GM18867 (cell line): ENCODE measurements around the gene LEF1.
"Not testable (repeated sequence)": the region's sequence is repeated elsewhere in the genome, so short reads cannot be mapped to it uniquely, and the experiment has no call there.

ENCODE experiments used
- ATAC-seq: cut with Tn5 transposase; IDR thresholded peaks from one replicate; pipeline ENCODE4 v1.9.1; 2021; ENCODE audit warnings: mild to moderate bottlenecking, moderate library complexity; ENCODE audit not compliant: unreplicated experiment

LEF1 gene

DNA sequence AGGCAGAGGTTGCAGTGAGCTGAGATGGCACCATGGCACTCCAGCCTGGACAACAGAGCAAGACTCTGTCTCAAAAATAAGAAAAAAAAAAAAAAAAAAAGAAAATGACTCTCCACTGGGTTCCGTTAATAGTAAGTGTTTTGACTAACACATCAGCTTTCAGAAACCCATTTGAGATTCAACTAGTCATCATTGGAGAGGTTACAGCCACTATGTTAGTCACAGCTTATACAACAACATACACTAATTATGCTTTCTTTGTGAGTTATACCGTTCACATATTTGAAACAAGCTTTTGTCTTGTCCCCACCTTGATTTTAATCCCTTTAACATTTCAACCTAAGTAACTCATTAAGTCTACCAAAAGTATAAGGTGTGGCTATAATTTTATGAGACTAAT is 130.8 kb downstream of the LEF1 start:
- ATAC-seq = no peak

GRCh38 chr4:108036213-108036612 is 132.5 kb downstream of the LEF1 start:
- peak; percentile 82 for ATAC-seq

DNA sequence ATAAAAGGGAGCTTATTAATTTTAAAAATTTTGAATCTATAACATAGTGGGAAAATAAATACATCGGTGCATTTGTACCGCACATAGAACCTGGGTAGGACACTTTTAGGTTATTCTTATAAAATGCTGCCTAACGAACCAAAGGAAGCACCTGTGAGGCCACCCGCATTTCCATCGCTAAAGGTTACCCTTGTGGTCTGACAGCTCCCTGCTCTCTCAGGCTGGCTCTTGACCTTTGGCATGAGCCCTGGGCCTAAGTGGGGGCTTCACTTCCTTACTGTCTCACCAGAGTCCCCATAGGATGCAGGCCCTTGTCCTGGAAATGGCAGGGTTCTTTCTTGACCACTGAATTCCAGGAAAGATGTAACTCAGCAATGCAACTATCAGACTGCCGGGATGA is 133.0 kb downstream of the LEF1 start:
- no peak for ATAC-seq

GRCh38 chr4:108034565-108034964 is 134.2 kb downstream of the LEF1 start:
- no peak for ATAC-seq

DNA sequence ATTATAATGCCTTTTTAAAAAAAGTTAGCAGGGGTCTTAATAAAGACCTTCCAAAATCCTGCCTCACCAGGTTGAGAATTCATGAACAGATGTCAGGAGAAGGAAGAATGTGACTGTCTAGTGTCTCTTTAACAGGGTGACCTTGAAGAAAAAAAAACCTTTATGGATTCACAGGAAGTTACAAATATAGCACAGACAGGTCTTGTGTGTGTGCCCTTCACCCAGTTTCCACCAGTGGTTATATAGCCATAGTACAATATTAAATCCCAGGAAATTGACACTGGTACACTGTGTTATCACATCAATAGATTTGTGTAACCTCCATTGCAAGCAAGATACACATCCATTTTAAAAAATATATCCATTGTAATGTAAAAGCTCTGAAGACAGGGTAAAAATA is 135.4 kb downstream of the LEF1 start:
- no peak for ATAC-seq

- ATAC-seq = no peak
These were observed 137.2 kb downstream of the LEF1 start for GRCh38 chr4:108031427-108032083.

GRCh38 chr4:108030332-108030731 is 138.4 kb downstream of the LEF1 start:
- peak; percentile 95 for ATAC-seq

- ATAC-seq = no peak
These were observed 139.0 kb downstream of the LEF1 start for GRCh38 chr4:108029731-108030130.

DNA sequence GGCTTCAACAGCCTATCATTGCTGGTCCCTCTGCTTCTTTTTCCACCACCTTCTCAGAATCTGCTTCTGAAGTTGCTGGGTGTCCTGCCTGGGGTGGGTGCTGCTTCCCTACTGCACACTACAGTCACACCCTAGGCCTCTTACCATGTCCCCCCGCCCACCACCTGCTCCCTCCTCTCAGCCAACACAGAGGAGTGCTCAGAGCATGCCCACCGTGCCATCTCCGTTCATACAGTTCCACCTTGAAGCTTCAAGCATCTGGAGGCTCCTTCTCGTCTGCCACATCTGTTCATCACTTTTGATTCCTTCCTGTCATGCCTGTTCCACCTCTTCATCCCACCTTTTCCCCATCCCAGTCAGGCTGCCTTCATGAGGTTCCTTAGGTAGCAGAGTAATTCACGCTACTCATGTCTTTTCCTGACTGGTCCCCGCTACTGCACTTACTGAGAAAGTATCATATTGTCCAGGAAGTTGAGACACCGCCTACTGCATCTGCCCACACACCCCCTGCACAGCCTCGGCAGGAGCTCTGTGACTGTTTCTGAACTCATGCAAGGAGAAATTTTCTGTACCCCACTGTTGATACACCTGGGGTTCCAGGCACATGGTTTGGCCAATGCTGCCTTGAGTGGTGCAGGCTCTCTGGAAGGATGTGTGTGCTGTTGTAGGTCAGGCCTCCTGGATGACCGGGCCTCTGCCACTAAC is 139.6 kb downstream of the LEF1 start:
- ATAC-seq = no peak

DNA sequence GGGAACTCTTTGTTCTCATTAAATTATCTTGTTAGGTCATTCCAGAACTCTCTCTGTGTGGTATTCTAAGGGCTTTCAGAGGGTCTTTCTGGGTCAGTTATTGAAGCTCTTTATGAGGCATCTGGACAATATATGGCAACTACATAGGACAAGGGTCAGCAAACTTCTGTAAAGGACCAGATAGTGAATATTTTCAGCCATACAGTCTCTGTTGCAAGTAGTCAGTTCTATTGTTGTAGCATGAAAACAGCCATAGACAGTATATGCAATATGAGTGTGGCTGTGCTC is 143.9 kb downstream of the LEF1 start:
- no peak for ATAC-seq

GRCh38 chr4:108024085-108024877 is 144.5 kb downstream of the LEF1 start:
- no peak for ATAC-seq

DNA sequence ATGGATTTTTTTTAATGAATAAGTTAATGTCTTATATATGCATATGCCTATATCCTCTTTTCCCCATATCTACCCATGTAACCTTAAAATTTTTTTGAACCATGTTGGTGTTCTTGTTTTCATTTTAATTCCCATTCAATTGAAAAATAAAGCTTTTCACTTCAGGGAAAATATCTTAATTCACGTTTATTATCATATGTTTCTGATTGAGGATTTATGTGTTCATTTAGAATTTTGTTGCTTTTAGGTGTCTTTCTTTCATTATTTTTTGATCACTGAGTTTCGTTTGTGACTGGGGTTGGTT is 149.9 kb downstream of the LEF1 start:
- ATAC-seq = no peak

- peak; percentile 78 for ATAC-seq
These were observed 150.5 kb downstream of the LEF1 start for GRCh38 chr4:108018040-108018883.

DNA sequence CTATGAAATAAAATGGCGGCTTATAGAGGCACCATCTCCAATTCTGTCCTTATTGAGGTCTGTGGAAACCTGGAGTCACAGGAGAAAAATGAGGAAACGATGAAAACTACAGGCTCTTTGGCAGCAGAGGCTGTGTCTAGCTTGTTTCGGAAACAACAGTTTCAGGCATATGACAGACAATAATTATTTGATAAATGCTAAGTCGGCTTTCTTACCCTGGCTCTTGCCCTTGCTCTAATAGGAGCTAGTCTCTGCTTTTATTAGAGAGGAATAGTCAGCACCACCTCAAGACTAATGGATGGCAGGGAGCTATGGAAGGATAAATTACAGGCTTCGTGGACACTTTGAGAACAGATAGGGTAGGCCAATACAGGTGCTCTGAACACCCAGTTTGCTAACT is 154.8 kb downstream of the LEF1 start:
- no peak for ATAC-seq

- no peak for ATAC-seq
These were observed 155.4 kb downstream of the LEF1 start for GRCh38 chr4:108013327-108013726.

DNA sequence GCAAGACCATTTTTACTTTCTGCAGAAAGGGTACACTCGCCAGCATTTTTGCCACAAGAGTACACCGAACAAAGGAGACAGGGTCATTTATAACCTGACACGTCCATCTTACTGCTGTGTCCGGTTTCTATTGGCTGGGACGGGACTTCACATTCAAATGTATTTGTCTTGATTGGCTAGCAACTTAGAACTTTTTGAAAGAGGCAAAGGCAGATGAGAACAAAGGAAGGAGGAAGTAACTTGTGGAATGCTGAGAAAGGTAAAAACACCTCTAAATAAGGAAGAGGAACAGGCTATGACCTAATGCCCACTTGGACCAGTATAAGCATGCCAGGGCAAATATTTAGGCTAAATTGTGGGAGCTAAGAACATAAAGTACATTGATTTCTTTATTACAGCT is 156.3 kb downstream of the LEF1 start:
- ATAC-seq = not testable (repeated sequence)

DNA sequence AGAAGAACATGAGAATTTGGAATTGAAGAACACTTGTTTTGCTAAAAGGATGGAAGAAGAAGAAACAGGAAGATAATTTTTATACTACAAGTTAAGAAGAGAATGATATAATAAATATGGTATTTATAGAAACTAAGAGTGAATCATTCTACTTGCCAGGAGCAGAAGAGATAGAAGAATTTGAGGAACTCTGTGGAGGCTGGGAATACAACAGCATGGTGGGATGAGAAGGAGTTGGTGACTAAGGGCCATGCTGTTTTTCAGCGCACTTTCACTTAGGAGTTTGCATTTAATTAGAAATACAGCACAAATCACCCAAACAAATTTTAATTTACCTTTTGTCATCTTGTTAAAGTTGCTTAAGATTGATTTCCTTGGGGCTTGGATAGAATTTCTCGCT is 158.6 kb downstream of the LEF1 start:
- no peak for ATAC-seq

GRCh38 chr4:108008721-108009120 is 160.0 kb downstream of the LEF1 start:
- no peak for ATAC-seq

DNA sequence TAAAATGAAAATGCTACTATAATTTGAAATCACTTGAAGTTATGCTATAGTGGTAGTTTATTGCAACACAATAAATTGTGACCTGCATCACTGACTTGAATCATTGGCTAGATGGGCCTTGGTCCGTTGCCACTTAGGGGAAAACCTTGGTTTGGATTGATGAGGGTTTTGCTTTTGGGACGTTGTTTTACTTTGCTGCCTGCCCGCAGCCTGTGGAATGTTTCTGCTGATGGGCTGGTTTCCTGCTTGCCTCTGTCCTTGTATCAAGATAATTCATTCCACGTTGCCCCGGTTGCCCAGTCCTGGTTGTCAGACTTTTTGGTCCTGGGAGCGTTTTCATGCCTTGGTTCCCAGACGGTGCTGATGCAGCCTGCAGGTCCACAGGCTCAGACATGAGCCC is 160.7 kb downstream of the LEF1 start:
- ATAC-seq = no peak

- ATAC-seq = no peak
These were observed 162.4 kb downstream of the LEF1 start for GRCh38 chr4:108006361-108006760.

- no peak for ATAC-seq
These were observed 162.9 kb downstream of the LEF1 start for GRCh38 chr4:108005807-108006206.
